GM18502 (cell line): ENCODE results near the gene PTPRU.

ENCODE experiments used
- ATAC-seq: cut with Tn5 transposase; IDR thresholded peaks from one replicate; pipeline ENCODE4 v1.9.1; 2021; ENCODE audit warnings: mild to moderate bottlenecking; ENCODE audit not compliant: unreplicated experiment, poor library complexity

Gene PTPRU

GRCh38 chr1:29243023-29243870, 6.9 kb downstream of the PTPRU start:
- ATAC-seq: no peak

- ATAC-seq: no peak
These were observed 7.5 kb downstream of the PTPRU start for GRCh38 chr1:29243871-29244200.

- no peak for ATAC-seq
These were observed 8.9 kb downstream of the PTPRU start for GRCh38 chr1:29245261-29245660.

- ATAC-seq: no peak
These were observed 9.6 kb downstream of the PTPRU start for GRCh38 chr1:29245876-29246275.

GRCh38 chr1:29247044-29247443, 10.7 kb downstream of the PTPRU start:
- ATAC-seq: no peak

GRCh38 chr1:29247571-29248273, 11.4 kb downstream of the PTPRU start:
- ATAC-seq: no peak

- ATAC-seq: no peak
These were observed 12.1 kb downstream of the PTPRU start for GRCh38 chr1:29248409-29248808.

GRCh38 chr1:29249170-29249691, 12.9 kb downstream of the PTPRU start:
- ATAC-seq: no peak

GRCh38 chr1:29249951-29250581, 13.7 kb downstream of the PTPRU start:
- ATAC-seq: no peak

- ATAC-seq: no peak
These were observed 15.1 kb downstream of the PTPRU start for GRCh38 chr1:29251164-29252124.

GRCh38 chr1:29253180-29253579, 16.9 kb downstream of the PTPRU start:
- ATAC-seq: no peak

GRCh38 chr1:29254346-29254745, 18.0 kb downstream of the PTPRU start:
- no peak for ATAC-seq

- ATAC-seq: no peak
These were observed 18.9 kb downstream of the PTPRU start for GRCh38 chr1:29255134-29255666.

GRCh38 chr1:29256394-29256793, 20.1 kb downstream of the PTPRU start:
- no peak for ATAC-seq

- no peak for ATAC-seq
These were observed 20.9 kb downstream of the PTPRU start for GRCh38 chr1:29256979-29257804.

- ATAC-seq: no peak
These were observed 22.1 kb downstream of the PTPRU start for GRCh38 chr1:29258189-29258975.

- ATAC-seq: no peak
These were observed 22.9 kb downstream of the PTPRU start for GRCh38 chr1:29258976-29259801.
